Urothelium cell line (cell line): ENCODE measurements around the gene C19orf25.
A peak's percentile ranks its signal among the peaks of the same experiment; 100 is the strongest.

Source experiments
- DNase-seq: peaks from one replicate; pipeline ENCODE4 v3.0.0; 2011; ENCODE audit warnings: low spot score, mixed read lengths
- FAIRE-seq: peaks from 2 replicates; lab custom pipeline; 2011; peaks lifted over from hg19 to GRCh38; lab: Jason Lieb, UNC

C19orf25 gene

GRCh38 chr19:1467490-1468273 lies 11.3 kb downstream of the C19orf25 start:
- FAIRE-seq (no peak), DNase-seq (no peak)

- DNase-seq, result no peak
- no peak for FAIRE-seq
These were observed 11.9 kb downstream of the C19orf25 start for GRCh38 chr19:1467215-1467489.

- FAIRE-seq (no peak), DNase-seq (no peak)
These were observed 12.4 kb downstream of the C19orf25 start for GRCh38 chr19:1466461-1467214.

- no peak for DNase-seq
- no peak for FAIRE-seq
These were observed 13.0 kb downstream of the C19orf25 start for GRCh38 chr19:1466018-1466460.

GRCh38 chr19:1465191-1466016 lies 13.6 kb downstream of the C19orf25 start:
- no peak for DNase-seq
- FAIRE-seq, result no peak

GRCh38 chr19:1461862-1462261 lies 17.2 kb downstream of the C19orf25 start:
- no peak for FAIRE-seq
- no peak for DNase-seq

GRCh38 chr19:1460033-1460995 lies 18.7 kb downstream of the C19orf25 start:
- DNase-seq (no peak), FAIRE-seq (no peak)

- no peak for FAIRE-seq
- no peak for DNase-seq
These were observed 19.5 kb downstream of the C19orf25 start for GRCh38 chr19:1459479-1459878.

GRCh38 chr19:1457892-1458291 lies 21.1 kb downstream of the C19orf25 start:
- DNase-seq (no peak), FAIRE-seq (no peak)

GRCh38 chr19:1457031-1457739 lies 21.8 kb downstream of the C19orf25 start:
- DNase-seq (no peak), FAIRE-seq (no peak)

GRCh38 chr19:1456121-1456900 lies 22.7 kb downstream of the C19orf25 start:
- DNase-seq (no peak), FAIRE-seq (no peak)

GRCh38 chr19:1455336-1456120 lies 23.5 kb downstream of the C19orf25 start:
- DNase-seq (peak; percentile 53), FAIRE-seq (no peak)

- FAIRE-seq (no peak), DNase-seq (no peak)
These were observed 24.0 kb downstream of the C19orf25 start for GRCh38 chr19:1455002-1455335.

GRCh38 chr19:1453525-1454364 lies 25.3 kb downstream of the C19orf25 start:
- no peak for FAIRE-seq
- DNase-seq, result peak; percentile 71

- DNase-seq, result no peak
- FAIRE-seq, result no peak
These were observed 26.1 kb downstream of the C19orf25 start for GRCh38 chr19:1452802-1453524.

- DNase-seq (no peak), FAIRE-seq (no peak)
These were observed 26.9 kb downstream of the C19orf25 start for GRCh38 chr19:1451916-1452801.
